CD4-positive, alpha-beta memory T cell (primary cell): ENCODE measurements around the gene GNAI3. TPM values are rescaled to one million over a fixed set of nuclear protein-coding genes. Genes with fewer than 3 reads are reported as not detected.
A peak's percentile ranks its signal among the peaks of the same experiment; 100 is the strongest.

ENCODE experiments used
- CTCF ChIA-PET: fragments of 350-600 bp; sonication (Branson Sonifier 250); formaldehyde crosslinking; loops from one replicate; lab custom pipeline; 2021; ENCODE audit warnings: inconsistent platforms; ENCODE audit not compliant: partially characterized antibody; lab: Charles Lee
- POLR2A ChIA-PET: fragments of 350-600 bp; sonication (Branson Sonifier 250); formaldehyde crosslinking; loops from one replicate; lab custom pipeline; 2021; ENCODE audit not compliant: partially characterized antibody; lab: Charles Lee
- DNase-seq, 5 donors: peaks; one replicate each; pipeline versions ENCODE4 v3.0.0 to v3.0.0-alpha.2; 2020 to 2022; ENCODE audit warnings: mixed read lengths in 1 of 5
- H3K27ac ChIP-seq: one replicate; pipeline ENCODE4 v1.7.0; 2013; ENCODE audit warnings: low read depth, low read length
- H3K27me3 ChIP-seq: 2 replicates; pipeline ENCODE4 v1.7.0; 2013; ENCODE audit warnings: mild to moderate bottlenecking, low read length, moderate library complexity; ENCODE audit not compliant: insufficient read depth
- H3K36me3 ChIP-seq: 2 replicates; pipeline ENCODE4 v1.7.0; 2013; ENCODE audit warnings: mild to moderate bottlenecking, low read length, moderate library complexity; ENCODE audit not compliant: insufficient read depth
- H3K4me1 ChIP-seq: 2 replicates; pipeline ENCODE4 v1.7.0; 2013; ENCODE audit warnings: mild to moderate bottlenecking, low read length, moderate library complexity; ENCODE audit not compliant: insufficient read depth
- H3K4me3 ChIP-seq, 2 donors: one replicate each; pipeline ENCODE4 v1.7.0; 2013; ENCODE audit warnings: low read length in 2 of 2, mild to moderate bottlenecking in 1 of 2
- H3K9me3 ChIP-seq, 2 donors: one replicate each; pipeline ENCODE4 v1.7.0; 2013; ENCODE audit warnings: low read length in 2 of 2, control low read depth in 1 of 2; ENCODE audit not compliant: control insufficient read depth in 1 of 2
- H3K27ac Mint-ChIP-seq, 7 donors: one replicate each; pipeline ENCODE4 v1.8.0; 2020 to 2021; ENCODE audit warnings: mixed read lengths in 7 of 7, mild to moderate bottlenecking in 6 of 7, inconsistent platforms in 3 of 7, moderate library complexity in 3 of 7
- H3K27me3 Mint-ChIP-seq, 2 donors: one replicate each; pipeline ENCODE4 v1.8.0; 2020 to 2021; ENCODE audit warnings: mixed read lengths in 2 of 2
- H3K36me3 Mint-ChIP-seq, 2 donors: one replicate each; pipeline ENCODE4 v1.8.0; 2020 to 2021; ENCODE audit warnings: mixed read lengths in 2 of 2, inconsistent platforms in 1 of 2, mild to moderate bottlenecking in 1 of 2
- H3K4me1 Mint-ChIP-seq, 4 donors: one replicate each; pipeline ENCODE4 v1.8.0; 2020 to 2021; ENCODE audit warnings: mixed read lengths in 4 of 4, mild to moderate bottlenecking in 1 of 4
- H3K4me3 Mint-ChIP-seq, 8 donors: one replicate each; pipeline ENCODE4 v1.8.0; 2020 to 2021; ENCODE audit warnings: mixed read lengths in 8 of 8, mild to moderate bottlenecking in 7 of 8, moderate library complexity in 6 of 8, inconsistent platforms in 3 of 8
- H3K9me3 Mint-ChIP-seq, 8 donors: one replicate each; pipeline ENCODE4 v1.8.0; 2020 to 2021; ENCODE audit warnings: mixed read lengths in 8 of 8, mild to moderate bottlenecking in 5 of 8, inconsistent platforms in 3 of 8, moderate library complexity in 1 of 8
- intact Hi-C: fragments of 100-400 bp; cut with micrococcal nuclease; formaldehyde crosslinking; loops from one replicate; pipeline ENCODE4 v1.15.1; 2023
- polyA plus RNA-seq, 2 donors: library from polyadenylated mRNA; unstranded; fragments of 300-500 nt; fragmentation: Illumina TruSeq; gene quantifications; one replicate each; pipeline ENCODE4 v1.2.3, GENCODE V29; 2021
- total RNA-seq, 2 experiments: library from RNA; stranded (reverse); gene quantifications; one replicate each; pipeline ENCODE4 v1.2.3, GENCODE V29; 2021

The GNAI3 gene
- total and polyA plus RNA-seq, 4 experiments from 2014 or later = 7.7 to 11.6 (median 8.9) TPM

DNA sequence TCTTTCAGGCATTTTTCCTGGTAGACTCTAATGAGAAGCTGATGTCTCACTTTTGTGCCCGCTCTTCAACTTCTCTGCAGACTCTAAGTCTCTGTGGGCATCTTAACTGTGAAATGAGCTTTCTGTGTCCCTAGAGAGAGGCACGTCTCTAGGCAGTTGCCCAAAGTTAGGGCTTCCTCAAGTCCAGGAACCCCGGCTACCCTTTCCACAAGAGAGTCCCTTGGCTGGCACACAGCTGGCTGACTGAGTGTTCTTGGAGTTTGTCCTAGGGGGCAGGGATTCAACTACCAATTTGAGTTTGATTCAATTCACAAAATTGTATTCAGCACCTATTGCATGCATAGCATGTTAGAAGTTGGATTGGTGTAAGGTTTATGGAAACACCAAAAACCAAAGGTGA, 7.3 kb upstream of the GNAI3 start:
- Histone ChIP-seq H3K36me3 (no peaks in the 10 kb centered on the region), H3K4me3 (no peak overlapping the region), H3K9me3 (no peaks in the 10 kb centered on the region), H3K4me1 (peaks cover 2% of the 10 kb centered on the region), H3K27me3 (no peaks in the 10 kb centered on the region), H3K27ac (no peak overlapping the region)
- DNase-seq = no peak
- no peaks in the 10 kb centered on the region for H3K27me3 Mint-ChIP-seq
- peaks cover 0 to 1% (median 1%) of the 10 kb centered on the region in 4 donors for H3K4me1 Mint-ChIP-seq
- no peak overlapping the region for H3K4me3 Mint-ChIP-seq
- ChIA-PET CTCF (interaction anchor here (0.9 to 21.4 kb wide), 7 partner anchors 9 to 489 kb away, joined by 3 to 1669 read pairs (median 7); partner anchors contain the start of genes AHCYL1, AMIGO1, ATXN7L2 and CYB561D1), POLR2A (interaction anchor here (2.0 kb wide), 1 partner anchor 7 kb away, joined by 7 read pairs; the partner anchor contains the start of gene GNAI3)
- no peaks in the 10 kb centered on the region for H3K36me3 Mint-ChIP-seq
- H3K27ac Mint-ChIP-seq = no peak overlapping the region
- H3K9me3 Mint-ChIP-seq = no peaks in the 10 kb centered on the region
- intact Hi-C loops = no loop called here

DNA sequence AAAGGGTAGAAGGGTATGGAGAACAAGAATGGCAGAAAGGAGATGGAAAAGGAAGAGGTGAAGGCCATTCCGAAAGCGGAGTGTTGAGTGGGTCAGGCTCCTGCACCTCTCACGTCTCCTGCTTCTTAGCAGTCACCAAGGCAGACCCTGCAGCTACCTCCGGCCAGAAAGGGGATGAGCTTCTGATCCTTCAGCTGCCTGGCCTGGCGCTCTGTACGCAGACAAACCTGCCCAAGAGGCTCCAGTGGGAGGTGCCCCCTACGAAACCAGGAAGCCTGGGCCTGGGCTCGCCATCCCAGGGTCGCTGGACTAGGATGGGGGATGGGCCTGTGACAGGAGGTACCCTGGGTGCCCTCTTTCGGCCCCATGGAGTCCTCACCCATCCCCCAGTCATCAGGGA, 5.8 kb upstream of the GNAI3 start:
- Histone ChIP-seq H3K27me3 (no peaks in the 10 kb centered on the region), H3K36me3 (no peaks in the 10 kb centered on the region), H3K4me3 (no peak overlapping the region), H3K9me3 (no peaks in the 10 kb centered on the region), H3K4me1 (peaks cover 17% of the 10 kb centered on the region), H3K27ac (no peak overlapping the region)
- intact Hi-C loops = no loop called here
- ChIA-PET POLR2A (no interaction called here), CTCF (interaction anchor here (1.6 to 21.4 kb wide), 5 partner anchors 10 to 442 kb away, joined by 3 to 1669 read pairs (median 17); partner anchors contain the start of genes AHCYL1, AMIGO1, ATXN7L2 and CYB561D1)
- Mint-ChIP-seq H3K36me3 (peaks cover 0 to 3% of the 10 kb centered on the region in 2 donors), H3K27ac (peak overlapping the region in 2 of 7 donors; percentile 41 to 70), H3K27me3 (no peaks in the 10 kb centered on the region), H3K4me3 (no peak overlapping the region), H3K4me1 (peaks cover 15 to 17% (median 16%) of the 10 kb centered on the region in 4 donors), H3K9me3 (no peaks in the 10 kb centered on the region)
- DNase-seq = no peak

DNA sequence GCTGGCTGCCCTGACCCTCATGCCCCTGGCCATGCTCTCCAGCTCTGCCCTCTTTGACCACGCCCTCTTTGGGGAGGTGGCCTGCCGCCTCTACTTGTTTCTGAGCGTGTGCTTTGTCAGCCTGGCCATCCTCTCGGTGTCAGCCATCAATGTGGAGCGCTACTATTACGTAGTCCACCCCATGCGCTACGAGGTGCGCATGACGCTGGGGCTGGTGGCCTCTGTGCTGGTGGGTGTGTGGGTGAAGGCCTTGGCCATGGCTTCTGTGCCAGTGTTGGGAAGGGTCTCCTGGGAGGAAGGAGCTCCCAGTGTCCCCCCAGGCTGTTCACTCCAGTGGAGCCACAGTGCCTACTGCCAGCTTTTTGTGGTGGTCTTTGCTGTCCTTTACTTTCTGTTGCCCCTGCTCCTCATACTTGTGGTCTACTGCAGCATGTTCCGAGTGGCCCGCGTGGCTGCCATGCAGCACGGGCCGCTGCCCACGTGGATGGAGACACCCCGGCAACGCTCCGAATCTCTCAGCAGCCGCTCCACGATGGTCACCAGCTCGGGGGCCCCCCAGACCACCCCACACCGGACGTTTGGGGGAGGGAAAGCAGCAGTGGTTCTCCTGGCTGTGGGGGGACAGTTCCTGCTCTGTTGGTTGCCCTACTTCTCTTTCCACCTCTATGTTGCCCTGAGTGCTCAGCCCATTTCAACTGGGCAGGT, 5.0 kb upstream of the GNAI3 start:
- Histone ChIP-seq H3K36me3 (no peaks in the 10 kb centered on the region), H3K27me3 (no peaks in the 10 kb centered on the region), H3K4me1 (peaks cover 20% of the 10 kb centered on the region), H3K4me3 (no peak overlapping the region), H3K9me3 (no peaks in the 10 kb centered on the region), H3K27ac (no peak overlapping the region)
- CTCF ChIA-PET = interaction anchor here (1.0 to 10.6 kb wide), 6 partner anchors 11 to 441 kb away, joined by 3 to 314 read pairs (median 16); partner anchors contain the start of gene AHCYL1
- peaks cover 0 to 1% (median 0%) of the 10 kb centered on the region in 8 donors for H3K9me3 Mint-ChIP-seq
- POLR2A ChIA-PET = interaction anchor here (1.2 kb wide), 1 partner anchor 62 kb away, joined by 3 read pairs; no protein-coding TSS in a partner anchor
- H3K36me3 Mint-ChIP-seq = peaks cover 0 to 7% of the 10 kb centered on the region in 2 donors
- DNase-seq = no peak
- intact Hi-C loops = no loop called here
- H3K4me3 Mint-ChIP-seq = no peak overlapping the region
- no peaks in the 10 kb centered on the region for H3K27me3 Mint-ChIP-seq
- H3K27ac Mint-ChIP-seq = peak overlapping the region in 1 of 7 donors; percentile 53
- peaks cover 16 to 25% (median 18%) of the 10 kb centered on the region in 4 donors for H3K4me1 Mint-ChIP-seq

DNA sequence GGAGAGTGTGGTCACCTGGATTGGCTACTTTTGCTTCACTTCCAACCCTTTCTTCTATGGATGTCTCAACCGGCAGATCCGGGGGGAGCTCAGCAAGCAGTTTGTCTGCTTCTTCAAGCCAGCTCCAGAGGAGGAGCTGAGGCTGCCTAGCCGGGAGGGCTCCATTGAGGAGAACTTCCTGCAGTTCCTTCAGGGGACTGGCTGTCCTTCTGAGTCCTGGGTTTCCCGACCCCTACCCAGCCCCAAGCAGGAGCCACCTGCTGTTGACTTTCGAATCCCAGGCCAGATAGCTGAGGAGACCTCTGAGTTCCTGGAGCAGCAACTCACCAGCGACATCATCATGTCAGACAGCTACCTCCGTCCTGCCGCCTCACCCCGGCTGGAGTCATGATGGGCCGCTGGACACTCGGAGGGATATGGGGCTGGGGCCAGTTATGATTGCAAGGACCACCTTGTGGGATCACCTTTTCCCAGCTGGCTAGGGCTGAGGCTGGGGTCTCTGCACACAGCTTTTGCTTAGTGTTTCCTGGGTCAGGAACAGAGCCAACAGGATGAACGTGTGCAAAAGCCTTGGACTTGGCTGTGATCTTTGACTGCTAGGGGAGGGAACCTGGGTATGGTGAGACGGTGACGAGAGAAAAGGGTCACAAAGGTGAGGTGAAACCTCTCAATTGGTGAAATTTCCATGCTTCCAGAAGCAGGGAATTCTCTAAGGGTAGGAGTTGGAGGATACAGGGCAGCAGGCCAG, 4.3 kb upstream of the GNAI3 start:
- Mint-ChIP-seq H3K4me1 (peaks cover 20 to 32% (median 22%) of the 10 kb centered on the region in 4 donors), H3K36me3 (peaks cover 0 to 13% of the 10 kb centered on the region in 2 donors), H3K27ac (peak overlapping the region in 2 of 7 donors; percentile 51 to 65), H3K9me3 (peaks cover 0 to 1% (median 0%) of the 10 kb centered on the region in 8 donors), H3K4me3 (peak overlapping the region in 1 of 8 donors; percentile 4), H3K27me3 (no peaks in the 10 kb centered on the region)
- ChIA-PET POLR2A (interaction anchor here (1.1 to 1.2 kb wide), 2 partner anchors 53 to 61 kb away, joined by 3 read pairs; no protein-coding TSS in a partner anchor), CTCF (interaction anchor here (0.8 to 10.6 kb wide), 7 partner anchors 9 to 441 kb away, joined by 3 to 314 read pairs (median 5); partner anchors contain the start of gene AHCYL1)
- no peak overlapping the region for H3K4me3 ChIP-seq
- H3K4me1 ChIP-seq = peaks cover 22% of the 10 kb centered on the region
- H3K27ac ChIP-seq = no peak overlapping the region
- no peaks in the 10 kb centered on the region for H3K27me3 ChIP-seq
- no peaks in the 10 kb centered on the region for H3K9me3 ChIP-seq
- no peak for DNase-seq
- no peaks in the 10 kb centered on the region for H3K36me3 ChIP-seq
- intact Hi-C loops = no loop called here

DNA sequence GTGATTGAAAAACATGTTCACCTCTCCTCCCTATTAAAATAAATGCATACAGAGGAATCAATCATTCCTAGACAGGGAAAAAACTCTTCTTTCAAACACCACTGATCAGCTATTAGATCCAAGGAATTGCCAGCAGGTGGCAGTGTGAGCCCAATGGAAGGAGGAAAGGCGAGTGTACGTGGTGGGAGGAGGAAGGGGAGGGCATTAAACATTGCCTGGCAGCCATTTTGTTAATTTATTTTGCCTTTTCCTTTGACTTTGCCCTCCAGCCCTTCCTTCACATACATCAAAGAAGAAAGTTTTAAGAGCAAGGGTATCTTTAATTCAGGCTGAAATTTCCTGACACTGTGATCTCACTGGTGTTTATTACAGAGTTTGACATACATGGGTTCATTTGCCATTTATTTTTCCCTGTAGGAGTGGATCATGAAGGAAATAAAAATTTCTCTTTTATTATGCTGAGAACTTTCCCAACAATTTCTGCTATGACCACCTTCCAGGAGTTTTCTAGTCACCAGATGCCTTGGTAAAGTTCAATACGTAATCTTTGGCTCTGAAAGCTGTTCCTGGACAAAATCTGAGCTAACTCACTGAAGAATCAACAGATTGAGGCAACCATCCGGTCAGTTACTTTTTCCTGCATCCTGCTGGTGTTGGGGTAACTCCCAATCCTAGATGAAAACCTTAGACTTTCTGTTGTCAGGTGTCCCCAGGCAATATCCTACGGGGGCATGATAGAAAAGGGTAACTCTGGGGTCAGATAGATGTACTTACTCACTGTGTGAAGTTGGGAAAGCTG, 1.9 kb upstream of the GNAI3 start:
- Mint-ChIP-seq H3K4me3 (peak overlapping the region; percentile 89 to 99 (median 97)), H3K9me3 (peaks cover 0 to 1% (median 0%) of the 10 kb centered on the region in 8 donors), H3K27ac (peak overlapping the region; percentile 92 to 100 (median 99)), H3K4me1 (peaks cover 33 to 54% (median 40%) of the 10 kb centered on the region in 4 donors), H3K36me3 (peaks cover 0 to 17% of the 10 kb centered on the region in 2 donors), H3K27me3 (no peaks in the 10 kb centered on the region)
- Histone ChIP-seq H3K27ac (peak overlapping the region; percentile 97), H3K4me1 (peaks cover 45% of the 10 kb centered on the region), H3K9me3 (no peaks in the 10 kb centered on the region), H3K27me3 (no peaks in the 10 kb centered on the region), H3K4me3 (peak overlapping the region; percentile 94 to 99), H3K36me3 (no peaks in the 10 kb centered on the region)
- DNase-seq = peak; percentile 84 to 90 (median 87)
- ChIA-PET CTCF (interaction anchor here (0.7 to 10.6 kb wide), 30 partner anchors 9 to 506 kb away, joined by 3 to 314 read pairs (median 6); partner anchors contain the start of genes AHCYL1, AMPD2, CYB561D1 and GNAT2), POLR2A (interaction anchor here (0.7 to 2.6 kb wide), 23 partner anchors 12 to 488 kb away, joined by 3 to 22 read pairs (median 6); partner anchors contain the start of genes AHCYL1, AMIGO1, AMPD2 and ATXN7L2)
- intact Hi-C loops = loop anchor here (1.0 to 5.0 kb wide), 5 partner anchors 36 to 444 kb away; partner anchors contain the start of gene AHCYL1
